Lower lobe of right lung (tissue), 2 donors: Measurements from ENCODE around the gene ZNF503. TPM values are rescaled to one million over a fixed set of nuclear protein-coding genes. Genes with fewer than 3 reads are reported as not detected.
A peak's percentile ranks its signal among the peaks of the same experiment; 100 is the strongest.

ENCODE experiments used
- ATAC-seq, 2 donors: fragments of 200-7000 bp; cut with Tn5 transposase; one replicate each; pipeline ENCODE4 v1.9.1; 2020 to 2022; ENCODE audit warnings: mild to moderate bottlenecking in 2 of 2, moderate library complexity in 2 of 2
- DNase-seq: peaks from one replicate; pipeline ENCODE4 v3.0.0-alpha.2; 2020
- H3K27ac ChIP-seq: fragments of 200-600 bp; one replicate; pipeline ENCODE4 v1.8.0; 2022
- H3K27me3 ChIP-seq: fragments of 200-600 bp; one replicate; pipeline ENCODE4 v1.8.0; 2022; ENCODE audit warnings: low read depth
- H3K36me3 ChIP-seq: fragments of 200-600 bp; one replicate; pipeline ENCODE4 v1.8.0; 2022; ENCODE audit warnings: mild to moderate bottlenecking
- H3K4me1 ChIP-seq: fragments of 200-600 bp; one replicate; pipeline ENCODE4 v1.8.0; 2022
- H3K4me3 ChIP-seq: fragments of 200-600 bp; one replicate; pipeline ENCODE4 v1.8.0; 2022; ENCODE audit warnings: mild to moderate bottlenecking
- H3K9me3 ChIP-seq: fragments of 200-600 bp; one replicate; pipeline ENCODE4 v1.8.0; 2022
- CTCF ChIP-seq: fragments of 200-600 bp; IDR thresholded peaks from one replicate; pipeline ENCODE4 v1.8.0; 2022; ENCODE audit warnings: antibody characterized with exemption, mild to moderate bottlenecking
- intact Hi-C: fragments of 100-400 bp; cut with DNase I; formaldehyde crosslinking; loops from one replicate; pipeline ENCODE4 v1.11.0; 2022
- total RNA-seq: library from RNA; stranded (reverse); fragmentation: NEBNext Ultra II Directional; extraction: Animal tissue kit (Norgen Biotek cat#: 25700); gene quantifications from one replicate; pipeline ENCODE4 v1.2.1, GENCODE V29; 2021
- donor health status: DM: no; HTN: yes; CAD: no; lungs with severe emphysema.

ZNF503 gene
- total RNA-seq, 1 donor from 2014 or later: 28.3 TPM

DNA sequence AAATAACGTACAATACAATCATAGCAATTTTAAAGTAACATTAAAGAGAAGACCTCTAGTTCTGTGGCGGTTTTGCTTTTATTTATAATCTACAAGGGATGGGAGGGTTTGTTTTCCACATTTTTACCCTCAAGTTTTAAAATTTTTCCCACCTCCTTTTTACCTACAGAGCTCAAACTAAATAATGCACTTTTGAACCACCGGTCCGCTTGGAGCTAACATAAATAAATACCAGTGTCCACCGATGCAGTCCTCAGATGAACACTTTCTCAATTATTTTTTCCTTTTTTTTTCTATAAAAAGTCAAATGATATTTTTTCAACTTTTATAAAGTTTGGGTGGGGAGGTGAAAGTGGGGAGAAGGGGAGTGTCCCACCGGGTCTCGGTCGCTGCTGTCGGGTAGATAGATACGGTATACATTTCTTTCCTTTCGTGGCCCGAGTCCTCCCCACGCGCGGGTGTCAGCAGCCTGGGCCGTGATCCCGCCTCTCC lies 3.3 kb downstream of the ZNF503 start:
- peak overlapping the region; percentile 97 for H3K27ac ChIP-seq
- no peak for TF ChIP-seq CTCF
- no peaks in the 10 kb centered on the region for H3K9me3 ChIP-seq
- H3K36me3 ChIP-seq: peaks cover 16% of the 10 kb centered on the region
- peaks cover 13% of the 10 kb centered on the region for H3K27me3 ChIP-seq
- ATAC-seq (no peak), DNase-seq (no peak)
- peaks cover 29% of the 10 kb centered on the region for H3K4me1 ChIP-seq
- intact Hi-C loops: no loop called here
- H3K4me3 ChIP-seq: peak overlapping the region; percentile 93

GRCh38 chr10:75397496-75398199 lies 3.9 kb downstream of the ZNF503 start:
- intact Hi-C loops: no loop called here
- no peaks in the 10 kb centered on the region for H3K9me3 ChIP-seq
- DNase-seq (no peak), ATAC-seq (no peak)
- peak overlapping the region; percentile 97 for H3K27ac ChIP-seq
- TF ChIP-seq CTCF: no peak
- H3K4me1 ChIP-seq: peaks cover 29% of the 10 kb centered on the region
- peak overlapping the region; percentile 93 for H3K4me3 ChIP-seq
- peaks cover 16% of the 10 kb centered on the region for H3K36me3 ChIP-seq
- H3K27me3 ChIP-seq: peaks cover 13% of the 10 kb centered on the region

- Histone ChIP-seq H3K9me3 (no peaks in the 10 kb centered on the region), H3K4me3 (peak overlapping the region; percentile 93), H3K36me3 (peaks cover 16% of the 10 kb centered on the region), H3K4me1 (peaks cover 29% of the 10 kb centered on the region), H3K27ac (peak overlapping the region; percentile 97), H3K27me3 (peaks cover 13% of the 10 kb centered on the region)
- intact Hi-C loops: no loop called here
- DNase-seq: peak; percentile 55
- ATAC-seq: peak; percentile 4 to 17
- no peak for TF ChIP-seq CTCF
Observed at GRCh38 chr10:75396631-75397495, 4.7 kb downstream of the ZNF503 start.

DNA sequence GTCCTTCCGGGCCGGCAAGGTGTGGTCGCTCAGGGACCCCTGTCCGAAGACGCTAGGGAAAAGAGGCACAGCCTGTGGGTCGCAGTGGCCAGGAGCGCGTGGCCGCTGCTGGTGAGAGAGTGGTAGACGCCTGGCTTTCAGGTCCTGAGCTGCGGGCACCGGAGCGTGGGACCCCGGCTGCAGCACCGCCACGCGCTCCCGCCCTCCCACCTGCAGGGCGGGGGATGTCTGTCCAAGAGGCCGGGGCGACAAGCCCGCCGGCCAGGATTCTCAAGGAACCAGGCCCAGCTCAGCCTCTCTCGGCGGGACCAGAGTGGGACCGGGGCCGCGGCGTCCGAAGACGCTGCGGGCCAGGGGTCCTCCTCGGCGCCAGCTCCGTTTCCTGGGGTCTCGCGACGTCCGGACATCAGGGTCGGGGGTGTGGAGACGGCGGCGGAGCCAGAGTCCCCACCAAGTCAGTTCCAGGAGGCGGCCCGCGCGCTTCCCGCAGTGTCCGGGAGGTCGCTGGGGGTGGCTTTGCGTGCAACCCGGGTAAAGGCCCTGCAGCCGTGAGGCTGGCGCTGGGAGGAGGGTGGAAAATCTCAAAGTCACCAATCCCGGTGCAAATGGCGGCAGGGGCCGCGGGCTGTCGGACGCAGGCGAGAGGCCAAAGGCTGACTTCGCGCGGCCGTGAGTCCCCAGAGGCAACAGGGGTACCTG lies 5.5 kb downstream of the ZNF503 start:
- DNase-seq (peak; percentile 57), ATAC-seq (peak; percentile 1 to 31)
- Histone ChIP-seq H3K27me3 (peaks cover 13% of the 10 kb centered on the region), H3K27ac (peak overlapping the region; percentile 97), H3K9me3 (no peaks in the 10 kb centered on the region), H3K4me1 (peaks cover 29% of the 10 kb centered on the region), H3K4me3 (peak overlapping the region; percentile 93), H3K36me3 (peaks cover 16% of the 10 kb centered on the region)
- TF ChIP-seq CTCF: no peak
- intact Hi-C loops: no loop called here
